CD14-positive monocyte (primary cell): ENCODE results near the gene JARID2. TPM values are rescaled to one million over a fixed set of nuclear protein-coding genes. Genes with fewer than 3 reads are reported as not detected.
A peak's percentile ranks its signal among the peaks of the same experiment; 100 is the strongest.

Experiments used
- DNase-seq, 3 donors: peaks; one replicate each; pipeline ENCODE4 v3.0.0-alpha.2; 2011 to 2022
- H2AFZ ChIP-seq: 2 replicates; pipeline ENCODE4 v1.6.0; 2012; ENCODE audit warnings: mild to moderate bottlenecking, low read depth, low read length, inconsistent platforms; ENCODE audit not compliant: insufficient read depth, poor library complexity, severe bottlenecking
- H3K27ac ChIP-seq, 2 donors: 1 replicate in 1 of 2; 2 replicates in 1 of 2; pipeline ENCODE4 v1.5.1; 2012 to 2013; ENCODE audit warnings: low read length in 2 of 2, control low read depth in 1 of 2, inconsistent platforms in 1 of 2, low read depth in 1 of 2, mild to moderate bottlenecking in 1 of 2
- H3K27me3 ChIP-seq, 2 donors: one replicate each; pipeline versions ENCODE4 v1.6.0 to v1.6.1; 2011 to 2013; ENCODE audit warnings: low read length in 2 of 2; ENCODE audit not compliant: control insufficient read depth in 2 of 2, insufficient read depth in 2 of 2
- H3K36me3 ChIP-seq, 2 donors: replicated peaks in 1 of 2; 1 replicate in 1 of 2; 2 replicates in 1 of 2; pipeline versions ENCODE4 v1.5.1 to v1.6.1; 2012 to 2013; ENCODE audit warnings: low read length in 2 of 2, control low read depth in 1 of 2, inconsistent platforms in 1 of 2, mild to moderate bottlenecking in 1 of 2; ENCODE audit not compliant: insufficient read depth in 2 of 2, control insufficient read depth in 1 of 2
- H3K4me1 ChIP-seq, 2 donors: 1 replicate in 1 of 2; 2 replicates in 1 of 2; pipeline versions ENCODE4 v1.5.1 to v1.6.1; 2012 to 2013; ENCODE audit warnings: low read length in 2 of 2, control low read depth in 1 of 2, inconsistent platforms in 1 of 2, mild to moderate bottlenecking in 1 of 2, moderate library complexity in 1 of 2; ENCODE audit not compliant: insufficient read depth in 2 of 2, control insufficient read depth in 1 of 2
- H3K4me2 ChIP-seq: replicated peaks from 2 replicates; pipeline ENCODE3; 2012; ENCODE audit warnings: low read length, moderate library complexity, mild to moderate bottlenecking; ENCODE audit not compliant: poor library complexity, severe bottlenecking; ENCODE audit errors: extremely low read depth
- H3K4me3 ChIP-seq, 3 experiments: fragments of 200-600 bp in 1 of 3; sonication (generic) in 1 of 3; replicated peaks in 1 of 3; 1 replicate in 2 of 3; 2 replicates in 1 of 3; pipeline ENCODE4 v1.5.1; 2011 to 2013; ENCODE audit warnings: low read length in 3 of 3, mild to moderate bottlenecking in 3 of 3, control low read depth in 2 of 3, low read depth in 2 of 3, inconsistent platforms in 1 of 3, moderate library complexity in 1 of 3
- H3K79me2 ChIP-seq: 2 replicates; pipeline ENCODE4 v1.6.0; 2012; ENCODE audit warnings: mild to moderate bottlenecking, control low read depth, inconsistent platforms, low read length, moderate library complexity; ENCODE audit not compliant: insufficient read depth
- H3K9ac ChIP-seq: 2 replicates; pipeline ENCODE4 v1.6.0; 2017; ENCODE audit warnings: low read length, mild to moderate bottlenecking; ENCODE audit not compliant: insufficient read depth, poor library complexity, severe bottlenecking
- H3K9me3 ChIP-seq, 2 donors: replicated peaks in 1 of 2; 1 replicate in 1 of 2; 2 replicates in 1 of 2; pipeline versions ENCODE4 v1.5.1 to v1.6.1; 2012 to 2013; ENCODE audit warnings: low read length in 2 of 2, control low read depth in 1 of 2; ENCODE audit not compliant: control insufficient read depth in 1 of 2, insufficient read depth in 1 of 2
- H4K20me1 ChIP-seq: 2 replicates; pipeline ENCODE4 v1.6.0; 2012; ENCODE audit warnings: mild to moderate bottlenecking, low read length, control low read depth, moderate library complexity; ENCODE audit not compliant: insufficient read depth
- H3K27ac Mint-ChIP-seq, 7 donors: one replicate each; pipeline ENCODE4 v1.8.0; 2020; ENCODE audit warnings: mild to moderate bottlenecking in 7 of 7, mixed read lengths in 7 of 7, moderate library complexity in 6 of 7, inconsistent platforms in 2 of 7
- H3K27me3 Mint-ChIP-seq, 3 donors: one replicate each; pipeline ENCODE4 v1.8.0; 2021 to 2022; ENCODE audit warnings: low read depth in 3 of 3, mild to moderate bottlenecking in 3 of 3, mixed read lengths in 3 of 3, moderate library complexity in 3 of 3, inconsistent platforms in 1 of 3
- H3K36me3 Mint-ChIP-seq, 2 donors: one replicate each; pipeline ENCODE4 v1.8.0; 2020; ENCODE audit warnings: mixed read lengths in 2 of 2, inconsistent platforms in 1 of 2, mild to moderate bottlenecking in 1 of 2
- H3K4me1 Mint-ChIP-seq: one replicate; pipeline ENCODE4 v1.8.0; 2020; ENCODE audit warnings: mild to moderate bottlenecking, mixed read lengths
- H3K4me3 Mint-ChIP-seq, 2 donors: one replicate each; pipeline ENCODE4 v1.8.0; 2020; ENCODE audit warnings: mild to moderate bottlenecking in 2 of 2, mixed read lengths in 2 of 2, moderate library complexity in 1 of 2
- H3K9me3 Mint-ChIP-seq, 7 donors: one replicate each; pipeline ENCODE4 v1.8.0; 2020 to 2022; ENCODE audit warnings: mixed read lengths in 7 of 7, mild to moderate bottlenecking in 6 of 7, moderate library complexity in 6 of 7, inconsistent platforms in 2 of 7
- CTCF ChIP-seq: fragments of 200-600 bp; IDR thresholded peaks from one replicate; pipeline ENCODE4 v1.8.0; 2022; ENCODE audit warnings: antibody characterized with exemption, mild to moderate bottlenecking
- WGBS: methylation state at CpG from one replicate; pipeline ENCODE4 v1.1.5; 2013; ENCODE audit warnings: missing lambda C conversion rate; ENCODE audit not compliant: insufficient coverage; 5-methylcytosine and 5-hydroxymethylcytosine counted together
- intact Hi-C, 2 donors: fragments of 100-400 bp; cut with micrococcal nuclease; formaldehyde crosslinking; loops; one replicate each; pipeline versions ENCODE4 v1.15.0 to v1.15.1; 2023
- polyA plus RNA-seq, 3 donors: library from polyadenylated mRNA; depleted of rRNA in 1 of 3; unstranded in 2 of 3; stranded (reverse) in 1 of 3; fragments of 300-500 nt in 2 of 3; fragments of >200 nt in 1 of 3; fragmentation: Illumina TruSeq in 2 of 3; gene quantifications; 1 replicate in 2 of 3; 2 replicates in 1 of 3; pipeline ENCODE4 v1.2.3, GENCODE V29; 2012 to 2021

Gene JARID2
- polyA plus RNA-seq, 3 donors: 6.8 to 17.5 (median 12.5) TPM

GRCh38 chr6:15308435-15309213 is 62.8 kb downstream of the JARID2 start:
- Histone ChIP-seq H2AFZ (no peak overlapping the region), H3K27ac (peak overlapping the region in 1 of 2 donors; percentile 10), H3K9me3 (no peaks in the 10 kb centered on the region), H4K20me1 (peaks cover 100% of the 10 kb centered on the region), H3K4me1 (peaks cover 66 to 84% of the 10 kb centered on the region in 2 donors), H3K36me3 (peaks cover 0 to 5% of the 10 kb centered on the region in 2 donors), H3K27me3 (no peaks in the 10 kb centered on the region), H3K79me2 (peaks cover 100% of the 10 kb centered on the region), H3K4me3 (peak overlapping the region in 1 of 3 experiments; percentile 1), H3K4me2 (peak overlapping the region; percentile 34), H3K9ac (no peak overlapping the region)
- peaks cover 15 to 42% of the 10 kb centered on the region in 2 donors for H3K36me3 Mint-ChIP-seq
- TF ChIP-seq CTCF: no peak
- peak overlapping the region in 1 of 2 donors; percentile 44 for H3K4me3 Mint-ChIP-seq
- peak overlapping the region; percentile 42 to 87 (median 51) for H3K27ac Mint-ChIP-seq
- WGBS: no CpG with 5 or more reads among the region's 5 CpGs
- peak in 2 of 3 donors; percentile 25 to 51 for DNase-seq
- no peaks in the 10 kb centered on the region for H3K27me3 Mint-ChIP-seq
- H3K4me1 Mint-ChIP-seq: peaks cover 89% of the 10 kb centered on the region
- intact Hi-C loops: loop anchor here in 1 of 2 donors (10.0 kb wide), 1 partner anchor 46 kb away; no protein-coding TSS in a partner anchor
- no peaks in the 10 kb centered on the region for H3K9me3 Mint-ChIP-seq

GRCh38 chr6:15309611-15310283 is 63.9 kb downstream of the JARID2 start:
- no peak for DNase-seq
- H2AFZ ChIP-seq: no peak overlapping the region
- H3K27me3 ChIP-seq: no peaks in the 10 kb centered on the region
- H3K79me2 ChIP-seq: peaks cover 100% of the 10 kb centered on the region
- H4K20me1 ChIP-seq: peaks cover 100% of the 10 kb centered on the region
- H3K9ac ChIP-seq: no peak overlapping the region
- H3K4me3 ChIP-seq: no peak overlapping the region
- H3K9me3 Mint-ChIP-seq: no peaks in the 10 kb centered on the region
- H3K4me3 Mint-ChIP-seq: no peak overlapping the region
- peaks cover 66 to 84% of the 10 kb centered on the region in 2 donors for H3K4me1 ChIP-seq
- H3K9me3 ChIP-seq: no peaks in the 10 kb centered on the region
- H3K36me3 ChIP-seq: peaks cover 0 to 5% of the 10 kb centered on the region in 2 donors
- H3K27ac ChIP-seq: peak overlapping the region in 1 of 2 donors; percentile 29
- H3K27ac Mint-ChIP-seq: no peak overlapping the region
- WGBS: 83% methylated on average over 2 of the region's 3 CpGs
- no peaks in the 10 kb centered on the region for H3K27me3 Mint-ChIP-seq
- no peak overlapping the region for H3K4me2 ChIP-seq
- TF ChIP-seq CTCF: no peak
- peaks cover 15 to 42% of the 10 kb centered on the region in 2 donors for H3K36me3 Mint-ChIP-seq
- intact Hi-C loops: loop anchor here in 1 of 2 donors (10.0 kb wide), 1 partner anchor 45 kb away; no protein-coding TSS in a partner anchor
- peaks cover 90% of the 10 kb centered on the region for H3K4me1 Mint-ChIP-seq
